T-helper 22 cell (primary cell): ENCODE results near the gene CXCR2.
"Not testable (repeated sequence)": the region's sequence is repeated elsewhere in the genome, so short reads cannot be mapped to it uniquely, and the experiment has no call there.

ENCODE experiments used
- DNase-seq: peaks from one replicate; pipeline ENCODE4 v3.0.0-alpha.2; 2020; ENCODE audit warnings: low read depth

The CXCR2 gene

DNA sequence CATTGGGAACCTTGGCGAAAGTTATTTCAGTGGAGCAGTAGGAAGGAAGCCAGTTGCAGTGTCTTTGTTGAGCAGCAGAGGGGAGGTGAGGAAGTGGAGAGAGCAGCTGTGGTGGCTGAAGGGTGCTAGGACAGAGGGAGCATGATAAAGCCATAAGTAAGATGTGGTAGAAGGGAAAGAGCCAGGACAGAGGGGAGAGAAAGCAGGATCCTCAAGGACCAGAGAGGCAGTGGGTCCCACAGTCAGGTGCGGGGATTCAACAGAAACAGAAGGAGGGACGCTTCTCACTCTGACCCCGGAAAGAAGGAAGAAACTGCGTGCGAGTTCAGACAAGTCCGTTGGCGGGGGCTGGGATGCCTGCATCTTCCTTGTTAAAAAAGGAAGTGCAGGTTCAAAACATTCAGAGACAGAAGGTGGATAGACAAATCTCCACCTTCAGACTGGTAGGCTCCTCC, at the start of gene CXCR2:
TSS of gene CXCR2 (plus strand) at position 403 of the 455 bp plus-strand sequence. CDS start 8,774 bp downstream, outside the sequence.
- DNase-seq: no peak

DNA sequence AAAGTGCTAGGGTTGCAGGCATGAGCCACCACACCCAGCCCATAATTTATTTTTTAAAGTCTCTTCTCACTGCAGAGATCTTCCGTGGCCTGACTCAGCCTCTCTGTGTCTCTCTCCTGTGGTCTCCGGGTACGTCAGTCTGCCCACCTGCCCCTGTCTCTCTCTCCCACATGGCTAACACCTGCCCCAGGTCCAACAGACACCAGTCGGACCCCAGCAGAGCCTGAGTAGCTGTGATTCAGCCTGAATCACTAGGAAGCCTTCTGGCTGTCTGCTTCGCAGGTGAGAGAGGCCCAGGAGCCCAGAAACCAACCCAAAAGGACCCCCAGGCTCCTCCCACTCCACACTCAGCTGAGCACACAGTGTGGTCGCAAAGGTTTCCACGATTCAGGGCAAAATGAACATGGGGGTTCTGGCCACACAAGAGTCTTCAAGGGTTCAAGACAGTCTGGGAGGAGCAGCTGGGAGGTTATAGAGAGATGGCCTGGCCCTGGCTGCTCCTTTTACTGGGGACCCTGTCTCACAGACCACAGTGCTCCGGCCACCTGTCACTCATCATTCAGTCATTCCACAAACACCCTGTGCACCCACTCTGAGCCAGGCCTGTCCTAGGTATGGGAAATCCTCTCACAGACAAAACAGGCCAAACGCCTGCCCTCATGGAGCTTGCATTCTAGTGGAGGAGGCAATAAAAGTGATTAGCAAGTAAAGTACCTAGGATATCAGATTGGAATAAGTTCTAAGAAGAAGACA, 48.2 kb upstream of the CXCR2 start:
- no peak for DNase-seq

DNA sequence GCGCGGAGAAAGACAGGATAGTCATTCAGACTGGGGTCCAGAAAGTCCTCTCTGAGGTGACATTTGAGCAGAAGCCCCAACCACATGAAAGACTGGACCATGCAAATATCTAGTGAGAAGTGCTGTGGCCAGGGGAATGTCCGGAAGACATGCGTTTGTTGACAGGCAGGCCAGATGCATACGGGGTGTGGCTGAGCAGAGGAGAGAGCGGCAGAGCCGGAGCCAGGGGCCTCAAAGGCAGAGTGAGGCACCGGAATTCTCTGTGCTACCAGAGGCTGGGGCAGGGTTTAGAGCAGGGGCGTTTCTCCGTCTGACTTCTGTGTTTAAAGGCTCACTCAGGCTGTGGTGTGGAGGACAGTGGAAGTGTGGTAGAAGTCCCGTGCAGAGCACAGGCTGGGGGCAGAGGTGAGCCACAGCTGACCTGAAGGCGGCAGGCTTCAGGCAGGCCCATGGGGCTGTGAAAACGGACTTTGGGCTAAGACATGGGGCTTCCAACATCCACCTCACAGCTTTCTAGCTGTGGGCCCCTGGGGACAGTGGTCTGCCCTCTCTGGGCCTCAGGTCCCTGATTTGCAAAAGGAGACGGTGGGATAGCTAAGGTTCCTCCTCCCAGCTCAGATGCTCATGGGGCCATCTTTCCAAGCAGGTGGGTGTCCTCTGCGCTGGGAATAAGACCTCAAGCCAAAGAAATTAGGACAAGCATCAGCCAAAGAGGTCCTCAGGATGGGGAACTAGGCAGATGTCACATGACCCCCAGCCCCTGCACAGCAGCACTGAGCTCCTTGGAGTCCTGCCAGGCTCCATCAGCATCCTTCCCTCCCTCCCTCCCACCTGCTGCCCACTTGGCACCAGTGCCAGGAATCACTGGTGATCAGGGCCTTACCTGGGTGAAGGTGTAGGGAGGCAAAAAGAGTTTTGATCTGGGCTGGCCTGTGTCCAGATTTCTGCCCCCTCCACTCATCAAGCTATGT, 45.6 kb upstream of the CXCR2 start:
- DNase-seq: no peak

DNA sequence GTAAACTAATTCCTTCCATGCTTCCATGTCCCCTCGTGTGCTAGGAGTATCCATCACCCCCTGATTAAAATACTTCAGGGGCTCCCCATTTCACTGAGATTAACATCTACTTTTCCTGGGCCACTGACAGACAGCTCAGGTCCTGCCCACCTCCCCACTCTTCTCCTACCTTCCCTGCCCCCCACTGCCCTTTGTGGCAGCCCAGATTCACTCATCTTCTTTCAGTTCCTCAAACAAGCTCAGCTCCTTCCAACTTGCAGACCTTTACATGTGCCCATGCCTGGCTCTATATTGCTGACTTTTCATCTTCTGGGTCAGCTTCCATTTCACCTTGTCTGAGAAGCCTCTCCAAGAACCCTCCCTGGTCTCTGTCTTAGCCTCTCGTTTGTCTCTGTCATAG, 44.8 kb upstream of the CXCR2 start:
- DNase-seq: no peak

DNA sequence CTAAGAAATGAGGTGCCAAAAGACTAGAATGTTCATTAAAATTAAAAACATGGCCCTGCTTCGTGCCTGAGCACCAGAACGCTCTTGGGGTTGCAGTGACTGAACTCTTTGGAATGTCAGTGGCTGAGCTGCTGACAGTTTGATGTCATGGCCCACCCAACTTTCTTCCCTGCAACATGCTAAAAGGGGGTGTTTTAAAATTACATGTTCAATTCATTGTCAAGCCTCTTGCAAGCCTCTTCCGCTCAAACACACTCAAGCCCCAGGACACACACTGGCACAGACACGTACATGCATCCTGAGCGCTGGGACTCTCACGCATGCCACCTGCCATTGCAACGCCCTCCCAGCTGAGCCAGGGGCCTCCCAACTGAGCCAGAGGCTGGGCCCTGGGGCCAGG, 44.1 kb upstream of the CXCR2 start:
- DNase-seq: no peak

DNA sequence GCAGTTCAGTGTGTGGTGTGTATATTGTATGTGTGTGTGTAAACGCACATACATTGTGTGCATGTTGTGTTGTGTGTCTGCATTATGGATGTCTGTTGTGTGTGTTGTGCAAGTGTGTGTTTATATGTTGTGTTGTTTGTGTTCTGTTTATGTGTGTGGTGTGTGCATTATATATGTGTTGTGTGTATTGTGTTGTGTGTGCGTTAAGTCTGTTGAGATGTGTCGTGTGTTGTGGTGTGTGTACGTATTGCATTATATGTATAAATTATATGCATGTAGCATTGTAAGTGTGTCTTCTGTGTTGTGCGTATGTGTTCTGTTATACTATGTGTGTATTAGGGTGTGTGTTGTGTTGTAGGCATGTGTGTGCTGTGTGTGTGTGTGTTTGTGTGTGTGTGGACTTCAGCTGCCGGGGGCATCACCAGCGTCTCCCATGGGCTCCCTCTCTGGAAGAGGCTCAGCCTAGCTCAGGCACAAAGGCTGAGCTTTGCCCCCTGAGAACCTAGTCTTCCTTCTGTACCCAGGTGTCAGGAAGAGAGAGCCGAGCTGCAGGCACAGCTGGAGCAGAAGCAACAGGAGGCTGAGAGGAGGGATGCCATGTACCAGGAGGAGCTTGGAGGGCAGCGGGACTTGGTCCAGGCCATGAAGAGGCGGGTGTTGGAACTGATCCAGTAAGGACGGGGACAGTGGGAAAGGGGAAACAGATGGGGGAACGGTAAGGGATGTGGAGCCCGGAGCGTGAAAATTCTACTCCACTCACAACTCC, 43.1 kb upstream of the CXCR2 start:
- no peak for DNase-seq

DNA sequence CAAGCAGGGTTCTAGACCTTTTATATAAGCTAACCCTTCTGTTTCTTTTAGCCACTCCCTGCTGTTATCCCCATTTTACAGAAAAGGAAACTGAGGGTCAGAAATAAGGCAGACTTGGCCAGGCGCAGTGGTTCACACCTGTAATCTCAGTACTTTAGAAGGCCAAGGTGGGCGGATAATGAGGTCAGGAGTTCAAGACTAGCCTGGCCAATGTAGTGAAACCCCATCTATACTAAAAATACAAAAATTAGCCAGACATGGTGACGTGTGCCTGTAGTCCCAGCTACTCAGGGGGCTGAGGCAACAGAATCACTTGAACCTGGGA, 42.5 kb upstream of the CXCR2 start:
- DNase-seq: no peak

DNA sequence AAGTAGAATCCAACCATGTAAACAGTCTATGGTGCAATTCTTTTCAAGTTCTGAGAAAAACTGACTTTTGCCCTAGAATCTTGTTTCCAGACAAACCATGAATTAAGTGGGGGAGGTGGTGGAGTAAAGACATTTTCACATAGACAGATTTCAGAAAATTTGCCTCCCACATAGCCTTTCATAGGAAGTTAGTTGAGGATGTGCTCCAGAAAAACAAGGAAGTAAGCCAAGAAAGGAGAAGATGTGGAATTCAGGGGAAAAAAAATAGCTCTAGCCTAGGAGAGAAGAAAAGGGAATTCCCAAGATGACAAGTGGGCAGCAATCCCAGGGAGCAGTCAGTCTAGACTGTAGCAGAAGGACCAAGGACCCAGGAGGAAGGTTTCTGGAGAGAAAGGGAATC, 39.4 kb upstream of the CXCR2 start:
- no peak for DNase-seq

DNA sequence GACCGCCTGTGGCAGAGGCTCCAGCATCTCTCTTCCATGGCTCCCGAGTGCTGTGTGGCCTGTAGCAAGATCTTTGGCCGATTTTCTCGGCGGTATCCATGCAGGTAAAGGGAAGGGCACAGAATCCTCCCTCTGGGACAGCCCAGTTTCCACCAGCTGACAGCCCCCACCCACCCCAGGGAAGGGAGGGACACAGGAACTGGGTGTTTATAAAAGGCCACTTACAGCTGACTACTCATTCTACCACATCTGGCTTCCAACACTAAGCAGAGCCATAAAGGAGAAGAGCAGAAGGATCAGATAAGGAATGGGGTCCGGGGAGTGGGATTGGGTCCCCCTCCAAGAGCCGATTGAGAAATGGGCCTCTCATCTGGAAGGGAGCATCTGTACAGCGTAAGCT, 36.6 kb upstream of the CXCR2 start:
- DNase-seq: no peak

DNA sequence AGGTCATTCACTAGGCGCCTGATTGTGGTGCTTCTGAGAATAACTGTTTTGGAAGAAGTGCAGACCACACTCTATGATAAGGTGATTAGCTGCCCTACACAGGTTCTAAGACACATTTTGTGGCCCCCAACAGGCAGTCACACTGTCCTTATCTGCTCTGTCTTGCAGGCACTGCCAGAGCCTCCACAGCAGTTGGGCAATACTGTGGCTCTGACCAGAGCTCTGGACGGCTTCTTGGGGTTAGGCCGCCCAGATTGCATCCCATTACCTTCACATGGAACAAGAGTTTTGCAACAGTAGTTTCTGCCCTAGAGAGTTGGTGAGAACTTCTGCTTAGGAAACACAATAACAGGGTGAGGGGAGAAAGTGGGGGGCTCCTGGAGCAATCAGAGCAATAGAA, 34.1 kb upstream of the CXCR2 start:
- DNase-seq: no peak

DNA sequence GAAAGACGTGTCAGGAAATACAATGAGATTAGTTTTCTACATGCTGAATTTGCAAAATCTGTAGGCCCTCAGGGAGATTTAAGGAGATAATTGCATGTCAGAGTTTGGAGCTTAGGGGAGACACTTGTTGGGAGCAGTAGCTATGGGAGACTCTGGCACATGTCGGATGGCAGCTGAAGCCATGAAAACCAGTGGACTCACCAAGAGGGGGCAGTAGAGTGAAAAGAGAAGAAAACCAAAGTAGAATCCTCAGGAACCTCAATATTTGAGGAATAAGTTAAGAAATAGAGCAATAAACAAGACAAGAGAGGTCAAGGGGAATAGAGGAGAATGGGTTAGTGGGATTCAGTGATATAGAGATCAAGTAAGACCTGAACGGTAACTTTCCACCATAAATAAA, 31.9 kb upstream of the CXCR2 start:
- DNase-seq: no peak

DNA sequence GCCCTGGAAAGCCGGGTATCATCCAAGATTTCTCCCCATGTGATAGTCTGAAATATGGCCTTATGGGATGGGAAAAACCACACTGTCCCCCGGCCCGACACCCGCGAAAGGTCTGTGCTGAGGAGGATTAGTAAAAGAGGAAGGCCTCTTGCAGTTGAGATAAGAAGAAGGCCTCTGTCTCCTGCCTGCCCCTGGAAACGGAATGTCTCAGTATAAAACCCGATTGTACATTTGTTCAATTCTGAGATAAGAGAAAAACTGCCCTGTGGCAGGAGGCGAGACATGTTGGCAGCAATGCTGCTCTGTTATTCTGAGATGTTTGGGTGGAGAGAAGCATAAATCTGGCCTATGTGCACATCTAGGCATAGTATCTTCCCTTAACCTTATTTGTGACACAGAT, 30.0 kb upstream of the CXCR2 start:
- no peak for DNase-seq

DNA sequence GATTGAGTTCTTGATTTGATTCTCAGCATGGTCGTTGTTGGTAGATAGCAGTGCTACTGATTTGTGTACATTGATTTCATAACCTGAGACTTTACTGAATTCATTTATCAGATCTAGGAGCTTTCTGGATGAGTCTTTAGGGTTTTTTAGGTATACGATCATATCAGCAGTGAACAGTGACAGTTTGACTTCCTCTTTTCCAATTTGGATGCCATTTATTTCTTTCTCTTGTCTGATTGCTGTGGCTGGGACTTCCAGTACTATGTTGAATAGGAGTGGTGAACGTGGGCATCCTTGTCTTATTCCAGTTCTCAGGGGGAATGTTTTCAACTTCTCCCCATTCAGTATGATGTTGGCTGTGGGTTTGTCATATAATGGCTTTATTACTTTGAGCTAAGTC, 27.9 kb upstream of the CXCR2 start:
- DNase-seq: no peak

DNA sequence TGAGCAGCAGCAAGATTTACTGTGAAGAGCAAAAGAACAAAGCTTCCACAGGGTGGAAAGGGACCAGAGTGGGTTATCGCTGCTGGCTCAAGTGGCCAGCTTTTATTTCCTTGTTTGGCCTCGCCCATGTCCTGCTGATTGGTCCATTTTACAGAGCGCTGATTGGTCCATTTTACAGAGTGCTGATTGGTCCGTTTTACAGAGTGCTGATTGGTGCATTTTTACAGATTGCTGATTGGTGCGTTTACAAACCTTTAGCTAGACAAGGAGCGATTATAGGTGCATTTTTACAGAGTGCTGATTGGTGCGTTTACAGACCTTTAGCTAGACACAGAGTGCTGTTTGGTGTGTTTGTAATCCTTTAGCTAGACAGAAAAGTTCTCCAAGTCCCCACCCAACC, 17.0 kb upstream of the CXCR2 start:
- DNase-seq: not testable (repeated sequence)

DNA sequence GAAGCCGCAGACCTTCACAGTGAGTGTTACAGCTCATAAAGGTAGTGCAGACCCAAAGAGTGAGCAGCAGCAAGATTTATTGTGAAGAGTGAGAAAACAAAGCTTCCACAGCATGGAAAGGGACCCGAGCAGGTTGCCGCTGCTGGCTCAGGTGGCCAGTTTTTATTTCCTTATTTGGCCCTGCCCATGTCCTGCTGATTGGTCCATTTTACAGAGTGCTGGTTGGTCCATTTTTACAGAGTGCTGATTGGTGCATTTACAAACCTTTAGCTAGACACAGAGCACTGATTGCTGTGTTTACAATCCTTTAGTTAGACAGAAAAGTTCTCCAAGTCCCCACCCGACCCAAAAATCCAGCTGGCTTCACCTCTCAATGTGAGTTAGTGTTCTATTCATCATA, 4.0 kb upstream of the CXCR2 start:
- DNase-seq: not testable (repeated sequence)

DNA sequence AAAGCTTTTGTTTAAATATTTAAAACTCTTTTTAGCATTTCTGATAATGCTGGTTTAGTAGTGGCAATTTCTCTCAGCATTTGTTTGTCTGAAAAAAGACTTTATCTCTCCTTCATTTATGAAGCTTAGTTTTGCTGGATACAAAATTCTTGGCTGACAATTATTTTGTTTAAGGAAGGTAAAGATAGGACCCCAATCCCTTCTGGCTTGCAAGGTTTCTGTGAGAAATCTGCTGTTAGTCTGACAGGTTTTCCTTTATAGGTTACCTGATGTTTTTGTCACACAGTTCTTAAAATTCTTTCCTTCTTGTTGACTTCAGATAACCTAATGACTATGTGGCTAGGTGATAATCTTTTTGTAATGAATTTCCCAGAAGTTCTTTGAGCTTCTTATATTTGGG, 3.5 kb upstream of the CXCR2 start:
- DNase-seq: not testable (repeated sequence)

DNA sequence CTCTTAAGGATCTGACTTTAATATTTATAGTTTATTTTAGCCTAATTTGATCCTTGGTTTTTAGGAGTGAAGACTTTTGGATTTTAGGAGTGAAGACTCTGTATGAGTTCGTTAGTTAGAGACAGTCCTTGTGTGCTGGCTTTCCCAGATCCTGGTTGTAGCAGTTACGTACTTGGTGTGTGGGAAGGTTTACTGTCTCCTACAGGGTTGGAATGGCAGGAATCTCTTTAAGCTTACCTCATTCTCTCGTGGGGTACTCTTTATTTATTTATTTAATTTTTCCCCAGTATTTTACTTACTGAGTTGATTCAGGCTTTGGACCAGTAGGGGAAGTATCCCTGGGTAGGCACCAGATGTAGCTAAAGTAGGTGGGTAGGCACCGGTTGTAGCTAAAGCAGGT, 1.8 kb upstream of the CXCR2 start:
- no peak for DNase-seq

DNA sequence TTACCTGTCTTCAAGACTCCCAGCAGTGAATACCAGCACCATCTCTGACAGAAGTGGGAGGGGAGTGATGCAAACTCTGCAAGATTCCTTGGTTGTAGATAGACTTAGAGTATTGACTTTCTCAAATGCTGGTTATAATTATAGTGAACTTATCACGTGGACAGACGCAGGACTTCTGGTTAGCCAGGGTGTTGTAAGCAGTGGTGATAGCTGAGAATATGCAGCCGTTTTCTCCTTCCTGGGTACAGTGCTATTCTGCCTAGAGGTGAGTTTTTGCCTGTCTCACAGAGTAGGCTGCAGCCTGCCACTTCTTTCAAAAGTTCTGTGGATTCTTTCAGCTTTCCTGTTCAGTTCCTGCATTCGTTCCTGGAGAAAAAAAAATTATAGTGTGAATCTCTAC, 733 bp upstream of the CXCR2 start:
- no peak for DNase-seq

DNA sequence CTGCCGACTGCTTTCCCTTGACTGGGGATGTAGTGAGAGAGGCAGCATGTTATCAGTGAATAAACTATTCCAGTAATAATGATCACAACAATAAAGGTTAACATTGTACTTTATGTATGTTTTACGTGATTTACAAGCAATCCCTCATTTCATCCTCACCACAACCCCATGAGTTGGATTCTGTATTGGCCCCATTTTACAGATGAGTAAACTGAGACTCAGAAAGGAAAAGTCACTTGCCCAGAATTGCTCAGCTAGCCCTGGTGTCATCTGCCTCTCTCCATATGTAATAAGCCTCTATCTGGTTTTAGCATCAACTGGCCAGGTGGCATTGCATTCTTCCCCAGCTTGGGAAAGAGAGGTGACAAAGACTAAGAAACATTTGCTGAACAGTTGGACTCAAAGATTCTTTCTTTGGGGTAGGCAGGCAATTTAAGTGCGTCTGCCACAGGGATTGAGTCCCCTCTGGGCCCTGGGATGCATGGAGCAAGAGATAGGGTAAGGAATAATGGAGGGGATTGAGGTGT, 2.2 kb downstream of the CXCR2 start:
- no peak for DNase-seq

DNA sequence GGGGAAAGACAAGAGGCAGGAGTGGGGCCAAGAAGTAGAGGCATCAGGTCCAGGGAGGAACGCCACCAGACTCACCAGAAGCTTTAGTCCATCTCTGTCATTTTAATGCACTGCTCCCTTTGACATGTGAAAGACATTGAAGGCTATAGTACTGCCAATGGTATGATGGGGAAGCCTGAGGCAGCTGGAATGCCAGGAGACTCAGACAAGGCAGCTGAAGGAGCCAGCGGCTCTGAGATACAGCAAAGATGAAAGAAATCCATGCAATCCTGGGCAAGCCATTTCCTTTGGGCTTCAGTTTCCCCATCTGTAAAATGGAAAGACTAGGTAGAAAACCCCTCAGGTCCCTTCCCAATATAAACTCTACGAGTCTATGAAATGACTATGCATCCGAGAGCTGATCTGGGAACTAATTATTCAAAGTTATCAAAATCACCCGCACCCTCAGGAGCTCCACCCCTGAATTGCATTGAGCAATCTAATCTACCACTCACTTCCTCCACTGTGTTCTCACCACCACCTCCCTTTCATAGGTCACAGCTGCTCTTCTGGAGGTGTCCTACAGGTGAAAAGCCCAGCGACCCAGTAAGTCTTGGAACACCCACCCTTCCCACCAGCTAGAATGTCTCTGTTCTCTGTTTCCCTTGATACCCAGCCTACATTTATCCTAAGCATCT, 3.1 kb downstream of the CXCR2 start:
- no peak for DNase-seq

DNA sequence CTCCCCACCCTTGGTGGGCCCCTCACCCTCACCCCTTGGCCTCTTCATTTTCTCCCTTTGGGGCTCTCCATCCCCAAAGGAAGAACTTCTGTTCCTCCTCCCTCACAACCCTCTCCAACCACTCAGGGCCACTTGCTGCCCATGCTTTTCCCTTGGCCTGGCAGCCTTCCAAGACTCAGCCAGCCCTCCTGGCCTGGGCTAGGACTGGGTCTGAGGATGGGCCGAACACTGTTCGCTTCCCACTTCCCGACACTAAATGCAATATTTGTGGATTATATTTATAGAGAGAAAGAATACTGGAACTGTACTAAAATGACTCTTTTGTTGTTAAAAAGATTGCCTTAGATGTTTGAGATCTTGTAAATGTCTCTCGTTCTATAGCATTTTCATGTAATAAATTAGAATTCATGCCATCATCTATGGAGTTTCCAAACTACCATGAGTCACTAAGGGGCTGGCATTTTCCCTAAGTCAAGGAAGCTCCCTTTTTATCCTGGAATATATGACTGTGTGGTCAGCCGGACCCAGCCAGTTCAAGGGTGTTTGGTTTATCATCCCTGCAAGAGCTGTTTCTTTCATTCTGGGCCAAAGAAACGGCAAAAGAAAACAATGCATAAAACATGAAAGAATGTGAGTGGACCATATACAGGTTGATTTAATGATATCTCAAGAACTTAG, 3.8 kb downstream of the CXCR2 start:
- no peak for DNase-seq
